HG03039 (cell line): Measurements from ENCODE around the gene SVEP1.
"Not testable (repeated sequence)": the region's sequence is repeated elsewhere in the genome, so short reads cannot be mapped to it uniquely, and the experiment has no call there.

Experiments used
- ATAC-seq: cut with Tn5 transposase; IDR thresholded peaks from one replicate; pipeline ENCODE4 v1.9.1; 2021; ENCODE audit warnings: mild to moderate bottlenecking, moderate library complexity; ENCODE audit not compliant: unreplicated experiment

Gene SVEP1

DNA sequence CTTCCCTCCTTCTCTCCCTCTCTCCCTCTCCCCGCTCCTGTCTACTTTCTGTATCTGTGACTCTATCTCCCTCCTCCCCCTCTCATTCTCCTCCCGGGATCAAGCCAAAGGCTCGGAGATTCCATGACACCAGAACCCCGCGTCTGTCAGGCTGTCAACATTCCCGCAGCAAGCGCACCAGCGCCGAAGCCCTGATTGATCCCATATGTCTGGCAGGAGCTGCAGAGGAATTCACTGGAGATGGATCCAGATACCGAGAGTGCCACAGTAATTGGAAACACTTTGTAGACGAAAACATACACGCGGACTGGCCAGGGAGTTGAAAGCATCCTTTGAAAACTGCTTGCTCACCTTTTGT is 300 bp upstream of the SVEP1 start:
- no peak for ATAC-seq

DNA sequence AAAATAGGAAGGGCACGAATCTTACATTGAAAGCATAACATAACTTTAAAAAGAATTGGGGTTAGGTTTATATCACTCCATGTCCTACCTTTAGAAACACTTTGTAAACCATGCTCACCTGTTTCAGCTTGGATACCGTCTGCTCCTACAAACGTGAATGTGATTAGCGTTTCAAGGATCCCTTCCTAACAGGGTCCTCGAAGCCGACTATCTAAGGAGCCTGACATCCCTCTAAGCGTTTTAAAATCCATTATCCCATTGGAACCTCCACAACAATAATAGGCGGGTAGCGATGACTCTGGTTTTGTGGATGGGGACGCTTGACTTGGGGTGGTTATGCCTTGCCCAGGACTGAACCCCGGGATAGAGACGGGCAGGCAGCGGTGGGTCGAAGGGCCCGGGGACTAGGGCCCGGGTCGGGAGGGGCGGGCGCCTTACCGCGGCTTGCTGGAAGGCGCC is 937 bp downstream of the SVEP1 start:
- no peak for ATAC-seq

DNA sequence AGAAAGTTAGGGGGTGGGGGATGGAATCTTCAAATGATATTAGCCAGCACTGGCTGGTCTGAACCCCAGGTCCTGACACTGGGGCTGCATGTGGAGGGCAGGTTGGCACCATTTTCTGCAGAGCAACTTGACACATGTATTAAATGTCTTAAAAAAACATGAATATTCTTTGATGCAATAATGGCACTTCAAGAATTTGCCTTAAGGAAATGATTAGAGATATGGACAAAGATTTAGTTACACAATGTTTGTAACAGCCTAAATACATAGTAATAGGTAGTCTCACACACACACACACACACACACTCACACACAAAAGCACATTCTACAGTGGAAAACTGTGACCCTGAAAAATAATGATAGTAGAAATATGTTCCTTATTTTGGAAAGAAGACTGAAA is 3.6 kb downstream of the SVEP1 start:
- no peak for ATAC-seq

DNA sequence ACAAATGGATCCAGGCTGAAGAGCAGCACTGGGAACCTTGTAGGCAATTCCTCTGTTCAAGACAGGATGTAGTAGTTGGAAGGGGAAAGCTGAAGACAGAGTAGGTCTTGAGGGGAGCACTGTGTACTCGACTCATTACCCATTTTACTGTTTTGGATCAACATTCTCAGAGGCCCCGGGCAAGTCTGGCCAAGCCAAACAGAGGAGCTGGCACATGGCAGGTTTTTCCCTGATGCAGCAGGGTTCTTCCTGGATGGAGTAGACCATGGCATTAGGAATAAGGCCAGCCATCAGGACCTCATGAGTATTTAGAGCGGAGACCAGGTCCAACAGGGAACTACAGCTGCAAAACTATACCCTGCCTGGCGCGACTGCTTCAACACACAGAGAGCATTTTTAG is 4.4 kb downstream of the SVEP1 start:
- no peak for ATAC-seq

DNA sequence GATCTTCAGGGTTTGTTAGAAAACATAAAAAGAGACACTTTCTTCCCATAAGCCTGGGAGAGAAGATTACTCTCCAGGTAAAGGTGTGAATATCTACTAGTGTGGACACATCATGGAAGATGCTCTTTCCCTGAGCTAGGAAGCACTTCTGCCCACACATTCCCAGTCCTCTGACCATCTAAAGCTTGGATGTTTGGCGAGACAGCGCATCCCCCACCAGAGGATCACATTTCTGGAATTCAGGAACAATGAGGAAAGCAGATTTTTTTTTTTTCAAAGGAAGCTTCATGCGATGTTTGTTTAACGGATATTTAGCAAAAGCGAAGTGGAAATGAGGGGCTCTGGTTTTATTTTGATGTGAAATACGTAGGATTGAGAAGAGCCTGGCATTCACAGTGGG is 6.2 kb downstream of the SVEP1 start:
- ATAC-seq, result no peak

DNA sequence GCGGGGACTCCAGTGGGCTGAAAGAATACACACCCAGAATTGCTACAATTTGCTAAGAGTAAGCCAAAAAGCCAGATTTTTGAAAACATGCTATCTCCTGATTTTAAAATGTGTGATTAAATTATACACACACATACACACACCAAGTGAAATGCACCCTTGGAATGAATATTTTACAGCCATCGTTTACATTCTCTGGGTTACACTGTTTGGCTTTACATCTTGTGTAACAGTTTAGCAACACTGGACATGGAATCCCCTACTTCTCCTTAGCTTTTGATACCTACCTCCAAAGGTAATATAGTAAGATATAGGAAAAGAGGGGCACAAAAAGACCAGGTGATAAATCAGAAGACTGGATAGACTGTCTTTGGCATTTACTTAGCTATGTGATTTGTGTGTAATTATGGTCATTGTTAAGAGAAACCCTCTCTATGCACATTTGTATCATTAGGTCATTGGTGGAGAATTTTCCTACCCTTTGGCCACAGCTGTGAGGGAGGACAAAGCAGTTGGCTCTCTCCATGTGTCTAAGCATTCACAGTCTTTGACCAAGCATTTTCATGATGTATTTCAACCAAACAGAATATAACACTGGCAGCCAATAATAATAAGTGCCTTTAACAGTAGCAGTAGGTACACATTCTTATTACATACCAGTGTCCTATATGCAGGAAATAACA is 7.6 kb downstream of the SVEP1 start:
- ATAC-seq, result no peak

DNA sequence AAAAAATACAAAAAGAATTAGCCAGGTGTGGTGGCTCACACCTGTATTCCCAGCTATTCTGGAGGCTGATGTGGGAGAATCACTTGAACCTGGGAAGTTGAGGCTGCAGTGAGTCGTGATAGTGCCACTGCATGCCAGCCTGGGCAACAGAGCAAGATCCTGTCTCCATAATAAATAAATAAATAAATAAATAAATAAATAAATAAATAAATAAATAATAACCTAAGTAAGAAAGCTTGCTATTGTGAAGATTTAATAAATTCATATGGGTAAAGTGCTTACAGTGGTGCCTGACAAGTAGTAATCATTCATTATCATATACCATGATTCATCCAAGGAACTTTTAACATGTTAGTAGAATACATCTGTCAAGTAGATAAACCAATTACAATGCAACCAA is 13.4 kb downstream of the SVEP1 start:
- no peak for ATAC-seq

DNA sequence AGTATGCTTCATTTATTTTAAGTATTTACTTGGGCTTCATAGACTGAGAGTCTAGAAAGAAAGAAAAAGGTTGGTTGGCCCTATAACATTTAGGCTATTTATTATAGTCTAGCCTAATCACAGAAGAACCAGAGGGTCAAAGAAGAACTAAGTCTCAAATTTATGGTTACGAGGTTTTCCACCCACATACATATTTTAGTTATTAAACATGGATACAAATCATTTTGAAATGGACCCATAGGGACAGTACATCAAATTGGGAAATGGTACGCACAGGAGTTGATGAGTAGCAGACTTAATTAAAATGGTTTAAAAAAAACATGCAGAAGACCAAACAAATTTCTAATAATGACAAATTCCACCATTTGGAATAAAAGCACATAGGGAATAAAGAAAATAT is 17.7 kb downstream of the SVEP1 start:
- ATAC-seq, result no peak

DNA sequence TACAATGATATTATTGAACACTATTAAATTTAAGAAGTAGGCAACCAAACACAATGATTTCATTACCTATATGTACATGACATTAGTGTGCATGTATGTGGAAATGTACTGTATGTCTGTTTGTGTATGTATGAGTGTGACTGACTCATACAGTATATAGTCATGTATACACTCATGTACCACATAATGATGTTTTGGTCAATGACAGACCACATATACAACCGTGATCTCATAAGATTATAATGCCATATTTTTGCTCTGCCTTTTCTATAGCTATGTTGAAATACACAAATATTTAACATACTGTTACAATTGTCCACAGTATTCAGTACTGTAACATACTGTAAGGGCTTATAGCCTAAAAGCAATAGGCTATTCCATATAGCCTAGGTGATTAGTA is 19.7 kb downstream of the SVEP1 start:
- no peak for ATAC-seq

DNA sequence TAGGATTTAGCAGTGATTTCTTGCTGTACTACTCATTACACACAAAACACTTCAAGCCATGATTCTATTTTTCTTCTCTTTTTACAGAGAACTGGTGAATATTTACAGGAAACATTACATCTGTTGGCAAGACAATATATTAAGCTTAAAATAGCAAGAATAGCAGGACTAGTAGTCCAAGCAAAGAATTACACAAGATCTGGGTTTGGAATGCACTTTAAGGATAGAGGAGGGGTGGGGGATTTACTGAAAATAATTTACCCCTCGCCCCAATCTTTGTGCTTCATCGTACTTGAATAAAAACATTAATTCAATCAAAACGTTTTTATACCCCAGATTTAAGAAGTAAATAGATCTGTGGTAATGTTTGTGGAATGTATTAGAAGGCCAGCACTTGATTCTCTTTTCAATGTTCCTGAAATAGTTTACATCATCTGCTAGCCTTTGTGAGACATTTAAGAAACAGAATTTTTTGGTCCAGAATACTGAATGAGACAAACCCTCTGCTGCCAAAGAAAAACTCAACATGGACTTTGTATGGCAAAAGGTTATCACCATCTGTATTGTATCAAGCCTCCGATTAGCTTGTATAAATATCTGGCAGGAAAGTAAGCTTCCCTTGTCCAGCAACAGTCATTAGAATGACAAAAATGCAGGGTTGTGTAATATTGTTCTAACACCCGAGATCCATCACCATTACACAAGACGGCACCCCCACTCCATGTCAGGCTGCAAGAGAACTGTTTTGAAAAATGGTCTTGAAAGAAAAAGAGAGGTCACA is 23.8 kb downstream of the SVEP1 start:
- no peak for ATAC-seq

DNA sequence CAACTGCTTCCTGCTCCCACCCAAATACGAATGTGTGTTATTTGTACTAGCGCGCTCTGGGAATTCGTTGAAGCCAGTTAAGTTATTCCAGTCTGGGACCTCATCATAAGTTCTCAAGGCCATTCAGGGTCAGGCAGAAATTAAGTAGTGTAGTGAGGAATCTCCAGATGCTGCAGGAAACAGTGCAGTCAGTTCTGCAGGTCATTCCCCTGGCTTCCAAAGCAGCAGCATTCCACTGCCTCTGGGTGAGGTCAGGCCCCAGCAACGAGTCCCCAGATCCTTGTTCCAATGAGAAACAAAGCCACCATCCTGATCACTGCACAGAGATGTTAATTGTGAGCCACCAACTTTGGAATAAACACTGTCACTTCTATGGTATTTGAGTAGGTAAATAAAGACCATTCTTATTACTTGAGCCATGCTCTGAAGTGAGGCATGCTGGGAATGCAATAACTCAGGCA is 33.1 kb downstream of the SVEP1 start:
- no peak for ATAC-seq

DNA sequence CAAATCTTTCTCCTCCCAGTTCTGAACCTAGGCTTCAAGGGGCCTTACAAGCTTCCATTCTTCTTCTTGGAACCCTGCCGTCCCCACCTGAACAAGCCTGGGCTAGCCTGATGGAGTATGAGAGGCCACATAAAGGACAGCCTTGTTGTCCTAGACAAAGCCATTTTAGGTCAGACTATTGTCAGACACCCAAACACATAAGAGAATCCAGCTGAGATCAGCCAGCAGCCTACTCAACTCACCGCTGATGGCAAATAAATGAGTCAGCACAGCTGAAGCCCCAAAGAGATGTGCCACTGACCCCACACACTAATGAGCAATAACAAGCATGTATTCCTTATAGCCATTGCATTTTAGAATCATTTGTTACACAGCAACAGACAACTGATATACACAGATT is 33.8 kb downstream of the SVEP1 start:
- no peak for ATAC-seq

DNA sequence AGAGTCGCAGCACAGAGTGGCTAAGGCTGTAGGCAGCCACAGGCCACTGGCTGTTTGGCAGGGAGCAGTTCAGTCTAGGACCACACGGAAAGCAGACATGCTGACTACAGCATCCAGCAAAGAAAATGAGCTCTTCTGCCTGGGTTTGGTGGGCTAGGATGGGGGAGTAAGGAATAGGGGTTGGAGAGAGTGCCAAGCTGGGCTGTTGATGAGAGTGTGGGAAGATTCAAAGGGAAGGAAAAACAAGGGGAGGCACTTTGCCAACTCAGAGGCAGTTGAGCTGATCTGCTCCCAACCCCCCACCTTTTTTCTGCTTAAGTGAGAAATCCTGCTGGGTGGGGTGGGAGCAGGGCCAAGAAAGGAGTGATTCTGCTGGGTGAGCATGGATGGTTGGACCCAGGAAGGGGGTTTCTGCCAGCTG is 35.9 kb downstream of the SVEP1 start:
- ATAC-seq, result no peak

DNA sequence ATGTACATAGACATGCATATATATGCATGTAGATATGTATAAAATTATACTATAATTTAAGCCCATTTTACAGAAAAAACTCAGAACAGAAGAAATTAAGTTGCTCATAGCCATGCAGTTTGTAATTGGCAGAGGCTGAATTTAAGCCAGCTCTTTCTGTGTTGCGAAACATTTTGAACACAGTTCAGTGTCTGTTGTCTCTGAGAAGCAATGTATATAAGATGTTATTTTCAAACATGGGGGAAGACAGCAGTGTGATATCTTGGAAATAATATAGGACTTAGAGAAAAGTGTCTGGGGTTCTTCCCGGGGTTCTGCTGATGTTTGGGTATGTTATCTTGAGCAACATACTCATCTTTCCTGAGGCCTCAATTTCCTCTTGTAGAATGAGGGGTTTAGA is 37.6 kb downstream of the SVEP1 start:
- ATAC-seq, result no peak

DNA sequence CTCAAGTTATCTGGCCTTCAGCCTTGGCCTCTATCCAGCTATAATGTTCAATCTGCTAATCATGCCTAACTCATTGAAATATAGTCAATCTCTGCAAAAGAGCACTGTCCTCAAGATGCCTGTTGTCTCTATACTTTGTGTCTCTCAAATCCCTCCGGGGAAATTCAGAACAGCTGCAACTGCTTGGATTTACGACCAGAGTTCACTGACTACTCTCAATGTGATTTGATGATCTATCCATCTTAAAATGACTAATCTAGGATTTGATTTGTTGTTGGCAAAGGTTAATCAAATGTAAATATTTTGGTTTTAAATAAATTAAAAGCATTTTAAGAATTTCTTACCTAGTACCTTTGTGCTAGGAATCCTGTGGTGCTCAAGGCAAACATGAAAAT is 40.9 kb downstream of the SVEP1 start:
- no peak for ATAC-seq

DNA sequence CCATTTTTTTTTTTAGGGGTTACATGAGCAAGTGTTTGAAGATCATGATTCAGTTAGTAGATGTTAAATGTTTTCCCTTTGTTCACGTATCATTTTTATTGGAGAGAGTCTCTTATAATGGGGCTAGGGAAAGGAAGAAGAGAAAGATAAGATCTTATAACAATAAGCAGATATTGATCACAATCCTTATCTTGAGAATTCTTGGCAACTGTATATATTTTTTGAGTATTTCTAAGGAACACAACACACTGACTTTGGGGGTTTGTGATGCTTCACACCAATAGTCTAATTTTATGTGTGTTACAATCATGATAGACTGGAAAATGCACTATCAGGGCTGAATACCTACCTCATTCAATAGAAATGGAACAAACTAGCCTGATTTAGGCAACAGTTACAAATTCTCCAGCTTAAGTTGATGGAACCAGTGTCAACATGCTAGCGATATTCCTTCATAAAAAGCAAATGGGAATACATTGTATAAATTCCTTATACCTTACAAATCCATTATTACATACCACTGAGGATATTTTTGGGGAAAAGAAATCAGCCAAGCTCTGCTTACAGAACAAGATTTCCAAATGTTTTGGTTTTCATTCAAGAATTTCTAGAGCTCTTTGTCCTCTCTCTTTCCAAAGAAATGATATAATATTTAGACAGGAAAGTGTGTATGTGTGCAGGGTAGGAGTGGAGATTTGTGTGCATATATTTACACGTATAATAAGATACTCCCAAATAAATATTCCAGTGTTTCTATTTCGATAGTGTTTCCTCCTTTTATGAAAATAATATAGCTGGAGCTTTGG is 41.5 kb downstream of the SVEP1 start:
- ATAC-seq, result no peak

DNA sequence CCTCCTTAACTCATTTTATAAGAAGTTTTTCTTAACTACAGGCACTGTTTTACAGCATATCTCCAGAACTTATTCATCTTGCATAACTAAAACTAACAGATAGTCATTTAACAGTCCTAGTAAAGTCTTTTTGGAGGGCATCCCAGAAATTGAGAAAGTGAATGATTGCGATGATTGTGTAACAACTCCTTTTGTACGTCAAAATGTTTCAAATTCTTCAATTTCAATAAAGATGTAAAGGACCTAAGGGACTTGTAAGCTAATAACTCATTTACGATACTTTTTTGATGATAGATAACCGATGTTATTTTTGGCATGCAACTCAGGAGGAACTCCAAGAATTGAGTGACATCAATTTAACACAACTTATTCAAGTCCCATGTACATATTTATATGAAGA is 42.7 kb downstream of the SVEP1 start:
- no peak for ATAC-seq

DNA sequence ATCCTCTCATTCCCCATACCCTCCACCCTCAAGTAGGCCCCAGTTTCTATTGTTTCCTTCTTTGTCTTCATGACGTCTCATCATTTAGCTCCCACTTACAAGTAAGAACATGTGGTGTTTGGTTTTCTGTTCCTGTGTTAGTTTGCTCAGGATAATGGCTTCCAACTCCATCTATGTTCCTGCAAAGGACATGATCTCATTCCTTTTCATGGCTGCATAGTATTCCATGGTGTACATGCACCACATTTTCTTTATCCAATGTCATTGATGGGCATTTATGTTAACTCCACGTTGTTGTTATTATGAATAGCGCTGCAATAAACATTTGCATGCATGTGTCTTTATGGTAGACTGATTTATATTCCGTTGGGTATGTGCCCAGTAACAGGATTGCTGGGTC is 45.4 kb downstream of the SVEP1 start:
- not testable (repeated sequence) for ATAC-seq

DNA sequence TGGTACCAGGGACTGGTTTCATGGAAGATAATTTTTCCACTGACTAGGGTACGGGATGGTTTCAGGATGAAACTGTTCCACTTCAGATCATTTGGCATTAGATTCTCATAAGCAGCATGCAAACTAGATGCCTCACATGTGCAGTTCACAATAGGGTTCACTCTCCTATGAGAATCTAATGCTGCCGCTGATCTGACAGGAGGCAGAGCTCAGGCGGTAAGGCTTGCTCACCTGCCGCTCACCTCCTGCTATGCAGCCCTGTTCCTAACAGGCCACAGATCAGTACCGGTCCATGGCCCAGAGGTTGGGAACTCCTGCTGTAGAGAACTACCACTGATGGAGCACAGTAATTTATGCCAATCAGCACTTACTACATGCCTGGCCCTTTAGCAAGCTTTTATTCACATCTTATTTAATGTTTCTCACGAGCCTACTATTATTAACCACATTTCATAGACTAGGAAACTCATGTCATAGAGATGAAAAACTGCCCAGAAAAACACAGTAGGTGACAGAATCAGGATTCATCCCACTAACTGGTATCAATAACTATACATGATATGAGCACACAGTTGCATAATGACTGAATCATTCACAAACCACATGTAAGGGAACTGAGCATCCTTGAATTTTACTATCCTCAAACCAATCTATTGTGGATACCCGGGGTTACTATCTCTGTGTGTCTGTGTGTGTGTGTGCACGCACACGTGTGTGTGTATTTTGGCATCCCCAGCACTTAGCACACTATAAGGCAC is 46.5 kb downstream of the SVEP1 start:
- ATAC-seq, result no peak

DNA sequence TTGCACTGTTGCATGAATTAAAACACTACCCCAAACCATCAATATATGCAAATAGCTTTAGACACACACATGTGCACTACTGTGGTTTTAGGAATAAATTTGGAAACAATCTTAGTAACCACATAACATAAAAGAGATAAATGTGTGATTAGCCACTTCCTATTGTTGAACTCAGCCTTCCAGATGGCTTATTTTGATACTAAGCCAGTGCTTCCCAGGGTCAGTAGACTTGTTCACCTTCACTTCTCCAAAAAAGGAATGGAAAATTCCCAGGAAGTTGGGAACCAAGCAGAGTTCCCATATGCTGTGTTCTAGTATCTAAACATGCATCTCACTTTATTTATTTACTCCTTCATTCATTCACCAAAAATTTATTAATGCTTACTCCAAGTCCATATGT is 47.8 kb downstream of the SVEP1 start:
- ATAC-seq, result no peak

DNA sequence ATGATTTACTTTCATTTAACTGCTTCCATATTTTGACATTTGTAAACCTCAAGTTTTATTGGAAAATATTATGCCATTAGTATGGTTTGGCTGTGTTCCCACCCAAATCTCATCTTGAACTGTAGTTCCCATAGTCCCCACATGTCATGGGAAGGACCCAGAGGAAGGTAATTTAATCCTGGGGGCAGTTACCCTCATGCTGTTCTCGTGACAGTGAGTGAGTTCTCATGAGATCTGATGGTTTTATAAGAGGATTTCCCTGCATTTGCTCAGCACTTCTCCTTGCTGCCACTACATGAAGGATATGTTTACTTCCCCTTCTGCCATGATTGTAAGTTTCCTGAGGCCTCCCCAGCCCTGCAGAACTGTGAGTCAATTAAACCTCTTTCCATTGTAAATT is 48.3 kb downstream of the SVEP1 start:
- ATAC-seq, result not testable (repeated sequence)
